Left lung (tissue), 10 donors: ENCODE data around the gene RANGRF. TPM values are rescaled to one million over a fixed set of nuclear protein-coding genes. Genes with fewer than 3 reads are reported as not detected.
A peak's percentile ranks its signal among the peaks of the same experiment; 100 is the strongest.

Experiments
- ATAC-seq: fragments of 200-7000 bp; cut with Tn5 transposase; one replicate; pipeline ENCODE4 v1.9.1; 2020; ENCODE audit warnings: moderate library complexity
- DNase-seq, 4 donors: peaks; one replicate each; pipeline ENCODE4 v3.0.0-alpha.2; 2013 to 2020
- H3K27ac ChIP-seq, 2 donors: fragments of 200-600 bp; sonication (generic) in 1 of 2; one replicate each; pipeline versions ENCODE4 v1.5.0 to v1.8.0; 2020 to 2021
- H3K27me3 ChIP-seq, 2 donors: fragments of 200-600 bp; sonication (generic) in 1 of 2; one replicate each; pipeline versions ENCODE4 v1.5.0 to v1.8.0; 2020 to 2021
- H3K36me3 ChIP-seq, 2 donors: fragments of 200-600 bp; sonication (generic) in 1 of 2; one replicate each; pipeline versions ENCODE4 v1.5.0 to v1.8.0; 2020 to 2021
- H3K4me1 ChIP-seq, 2 donors: fragments of 200-600 bp; one replicate each; pipeline ENCODE4 v1.8.0; 2021
- H3K4me3 ChIP-seq, 2 donors: fragments of 200-600 bp; sonication (generic) in 1 of 2; one replicate each; pipeline versions ENCODE4 v1.5.0 to v1.8.0; 2020 to 2021; ENCODE audit warnings: mild to moderate bottlenecking in 1 of 2
- H3K9me3 ChIP-seq, 2 donors: fragments of 200-600 bp; sonication (generic) in 1 of 2; one replicate each; pipeline versions ENCODE4 v1.5.0 to v1.8.0; 2020 to 2021
- CTCF ChIP-seq, 2 donors: fragments of 200-600 bp; sonication (generic) in 1 of 2; IDR thresholded peaks; one replicate each; pipeline versions ENCODE4 v1.5.0 to v1.8.0; 2021; ENCODE audit warnings: antibody characterized with exemption in 2 of 2
- intact Hi-C, 2 donors: fragments of 100-400 bp; cut with DNase I; formaldehyde crosslinking; loops; one replicate each; pipeline versions ENCODE4 v1.11.2 to v1.14.2; 2022
- polyA plus RNA-seq, 6 donors: library from polyadenylated mRNA; unstranded; fragments of 120-200 nt; gene quantifications; one replicate each; pipeline ENCODE4 v1.2.1, GENCODE V29; 2013; ENCODE audit not compliant: insufficient read length in 6 of 6
- total RNA-seq, 2 donors: library from RNA; stranded (reverse); fragmentation: NEBNext Ultra II Directional; extraction: Animal tissue kit (Norgen Biotek cat#: 25700); gene quantifications; one replicate each; pipeline ENCODE4 v1.2.1, GENCODE V29; 2021
- donor health status: DM: no; HTN: yes; CAD: no.
- donor health status: DM: no; HTN: no; CAD: no.

Gene RANGRF
- total and polyA plus RNA-seq, 8 donors, result 22.9 to 33.2 (median 24.8) TPM

- intact Hi-C loops, result no loop called here
- Histone ChIP-seq H3K27ac (no peak overlapping the region), H3K4me1 (no peaks in the 10 kb centered on the region), H3K4me3 (peak overlapping the region in 1 of 2 donors; percentile 38), H3K36me3 (peaks cover 0 to 4% of the 10 kb centered on the region in 2 donors), H3K9me3 (no peaks in the 10 kb centered on the region), H3K27me3 (peaks cover 11 to 69% of the 10 kb centered on the region in 2 donors)
- DNase-seq, result peak in 1 of 4 donors; percentile 62
- TF ChIP-seq CTCF (IDR thresholded peaks at IDR 0.05), result no peak
- ATAC-seq, result no peak
These were observed 24.5 kb downstream of the RANGRF start for GRCh38 chr17:8312726-8313600.

DNA sequence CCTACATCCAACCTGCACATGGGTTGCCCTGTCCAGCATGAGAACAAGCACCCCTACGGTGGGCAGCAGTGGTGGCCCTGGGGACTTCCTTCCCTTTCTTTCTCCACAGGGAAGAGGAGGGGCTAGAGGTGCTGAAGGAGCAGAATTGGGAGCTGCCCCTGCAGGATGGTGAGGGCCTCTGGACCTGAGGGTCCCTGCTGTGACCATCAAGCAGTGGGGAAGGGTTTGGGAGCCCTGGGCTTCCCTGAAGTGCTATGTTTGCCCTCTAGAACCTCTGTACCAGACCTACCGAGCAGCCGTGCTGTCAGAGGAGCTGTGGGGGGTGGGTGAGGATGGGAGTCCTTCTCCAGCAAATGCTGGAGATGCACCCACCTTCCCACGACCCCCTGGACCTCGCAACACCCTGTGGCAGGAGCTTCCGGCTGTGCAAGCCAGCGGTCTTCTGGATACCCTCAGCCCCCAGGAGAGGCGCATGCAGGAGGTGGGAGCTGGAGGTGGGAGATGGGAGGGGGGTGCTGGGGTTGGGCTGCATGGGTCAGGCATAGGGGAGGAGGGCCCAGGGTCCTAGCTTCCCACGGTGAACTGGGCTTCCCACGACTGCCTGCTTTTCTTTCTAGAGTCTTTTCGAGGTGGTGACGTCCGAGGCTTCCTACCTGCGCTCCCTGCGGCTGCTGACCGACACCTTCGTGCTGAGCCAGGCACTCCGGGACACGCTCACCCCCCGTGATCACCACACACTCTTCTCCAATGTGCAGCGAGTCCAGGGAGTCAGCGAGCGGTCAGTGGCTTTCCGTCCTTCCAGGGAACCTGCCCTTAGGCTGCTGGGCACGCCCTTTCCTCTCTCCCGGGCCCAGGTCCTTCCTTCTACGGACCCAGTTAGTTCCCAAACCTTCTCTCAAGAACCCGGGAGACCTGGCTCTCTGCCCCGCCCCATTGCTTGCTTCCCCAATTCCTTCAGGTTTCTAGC, 26.6 kb downstream of the RANGRF start:
- ATAC-seq, result peak; percentile 64

GRCh38 chr17:8315764-8316217, 27.3 kb downstream of the RANGRF start:
- Histone ChIP-seq H3K4me1 (no peaks in the 10 kb centered on the region), H3K27me3 (peaks cover 11 to 62% of the 10 kb centered on the region in 2 donors), H3K36me3 (peaks cover 0 to 4% of the 10 kb centered on the region in 2 donors), H3K27ac (no peak overlapping the region), H3K9me3 (no peaks in the 10 kb centered on the region), H3K4me3 (no peak overlapping the region)
- intact Hi-C loops, result no loop called here
- no peak for TF ChIP-seq CTCF (IDR thresholded peaks at IDR 0.05)
- no peak for DNase-seq
- peak; percentile 8 for ATAC-seq

More for the DNA sequence above, 26.6 kb downstream of the RANGRF start:
- DNase-seq, result no peak
- Histone ChIP-seq H3K36me3 (peaks cover 0 to 4% of the 10 kb centered on the region in 2 donors), H3K27me3 (peaks cover 11 to 69% of the 10 kb centered on the region in 2 donors), H3K4me1 (no peaks in the 10 kb centered on the region), H3K4me3 (no peak overlapping the region), H3K9me3 (no peaks in the 10 kb centered on the region), H3K27ac (no peak overlapping the region)
- TF ChIP-seq CTCF (IDR thresholded peaks at IDR 0.05), result no peak
- intact Hi-C loops, result no loop called here

GRCh38 chr17:8318010-8318935, 29.8 kb downstream of the RANGRF start:
- H3K27ac ChIP-seq, result no peak overlapping the region
- no peak for TF ChIP-seq CTCF (IDR thresholded peaks at IDR 0.05)
- H3K4me1 ChIP-seq, result no peaks in the 10 kb centered on the region
- no peak for DNase-seq
- no peak for ATAC-seq
- H3K36me3 ChIP-seq, result peaks cover 0 to 17% of the 10 kb centered on the region in 2 donors
- no peak overlapping the region for H3K4me3 ChIP-seq
- H3K9me3 ChIP-seq, result no peaks in the 10 kb centered on the region
- peaks cover 11 to 38% of the 10 kb centered on the region in 2 donors for H3K27me3 ChIP-seq
- intact Hi-C loops, result no loop called here
